Measurements from ENCODE around the gene IGSF22.

The IGSF22 gene

DNA sequence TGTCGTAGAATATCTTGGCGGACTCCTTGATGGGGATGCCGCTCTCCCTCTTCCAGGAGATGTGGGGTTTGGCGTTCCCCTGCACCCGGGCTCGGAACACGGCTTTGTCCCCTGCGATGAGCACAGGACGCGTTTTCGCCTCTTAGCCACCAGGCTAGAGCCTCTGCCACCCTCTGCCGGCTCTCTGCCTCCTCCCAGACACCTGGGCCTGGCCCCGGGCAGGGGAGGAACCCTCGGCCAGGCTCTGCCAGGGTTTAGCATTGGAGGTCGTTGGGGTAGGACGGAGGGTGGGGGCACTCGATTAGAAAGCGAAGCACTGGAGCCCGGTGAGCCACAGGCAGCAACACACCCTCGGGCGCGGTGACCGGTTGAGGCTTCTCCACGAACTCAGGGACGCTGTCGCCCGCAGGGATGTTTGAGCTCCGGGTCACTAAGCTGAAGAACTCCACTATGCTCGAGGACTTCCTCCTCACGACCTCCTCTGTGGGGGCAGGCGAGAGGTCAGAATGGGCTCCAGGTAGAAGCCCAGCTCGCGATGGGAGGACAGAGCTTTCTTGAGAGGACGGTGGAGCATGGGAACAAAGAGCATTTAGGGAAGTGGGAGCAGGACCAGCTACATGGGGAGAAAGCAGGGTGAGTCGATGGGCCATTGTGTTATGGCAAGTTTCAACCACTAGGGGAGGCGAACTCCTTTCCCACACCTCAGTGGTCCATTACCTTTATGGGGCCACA lies 4.3 kb downstream of the IGSF22 start:
- TF ChIP-seq CTCF (IDR thresholded peaks at IDR 0.05; ENCODE audit: low read depth, low read length) (peak; percentile 65), POLR2A (IDR thresholded peaks at IDR 0.05; ENCODE audit: extremely low read depth, insufficient read length) (no peak)
- H3K4me3 ChIP-seq (ENCODE audit: low read depth, low read length) = no peak overlapping the region
- DNase-seq (ENCODE audit: low read depth) = peak; percentile 60

GRCh38 chr11:18720808-18721560 lies 5.0 kb downstream of the IGSF22 start:
- TF ChIP-seq CTCF (IDR thresholded peaks at IDR 0.05; ENCODE audit: low read depth, low read length) (no peak), POLR2A (IDR thresholded peaks at IDR 0.05; ENCODE audit: extremely low read depth, insufficient read length) (no peak), MYC (IDR thresholded peaks at IDR 0.05; ENCODE audit: low read depth, low read length) (no peak)
- TF ChIP-seq, protein P1, sequence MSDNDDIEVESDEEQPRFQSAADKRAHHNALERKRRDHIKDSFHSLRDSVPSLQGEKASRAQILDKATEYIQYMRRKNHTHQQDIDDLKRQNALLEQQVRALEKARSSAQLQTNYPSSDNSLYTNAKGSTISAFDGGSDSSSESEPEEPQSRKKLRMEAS (IDR thresholded peaks at IDR 0.05; ENCODE audit: low read depth, low read length) = no peak
- DNase-seq (ENCODE audit: low read depth) = no peak

GRCh38 chr11:18720091-18720807 lies 5.7 kb downstream of the IGSF22 start:
- H3K4me3 ChIP-seq (ENCODE audit: low read depth, low read length) = no peak overlapping the region
- TF ChIP-seq MYC (IDR thresholded peaks at IDR 0.05; ENCODE audit: low read depth, low read length) (no peak), CTCF (IDR thresholded peaks at IDR 0.05; ENCODE audit: low read depth, low read length) (no peak), POLR2A (IDR thresholded peaks at IDR 0.05; ENCODE audit: extremely low read depth, insufficient read length) (no peak)
- TF ChIP-seq, protein P1 (IDR thresholded peaks at IDR 0.05; ENCODE audit: low read depth, low read length) = no peak
- DNase-seq (ENCODE audit: low read depth) = no peak

More at GRCh38 chr11:18720808-18721560, 5.0 kb downstream of the IGSF22 start:
- H3K4me3 ChIP-seq (ENCODE audit: low read depth, low read length) = no peak overlapping the region

GRCh38 chr11:18715476-18715875 lies 10.5 kb downstream of the IGSF22 start:
- H3K4me3 ChIP-seq (ENCODE audit: low read depth, low read length) = no peak overlapping the region
- no peak for DNase-seq (ENCODE audit: low read depth)
- TF ChIP-seq MYC (IDR thresholded peaks at IDR 0.05; ENCODE audit: low read depth, low read length) = no peak
- TF ChIP-seq CTCF (IDR thresholded peaks at IDR 0.05; ENCODE audit: low read depth, low read length) = no peak
- TF ChIP-seq, protein P1 (IDR thresholded peaks at IDR 0.05; ENCODE audit: low read depth, low read length) = no peak
- no peak for TF ChIP-seq POLR2A (IDR thresholded peaks at IDR 0.05; ENCODE audit: extremely low read depth, insufficient read length)

DNA sequence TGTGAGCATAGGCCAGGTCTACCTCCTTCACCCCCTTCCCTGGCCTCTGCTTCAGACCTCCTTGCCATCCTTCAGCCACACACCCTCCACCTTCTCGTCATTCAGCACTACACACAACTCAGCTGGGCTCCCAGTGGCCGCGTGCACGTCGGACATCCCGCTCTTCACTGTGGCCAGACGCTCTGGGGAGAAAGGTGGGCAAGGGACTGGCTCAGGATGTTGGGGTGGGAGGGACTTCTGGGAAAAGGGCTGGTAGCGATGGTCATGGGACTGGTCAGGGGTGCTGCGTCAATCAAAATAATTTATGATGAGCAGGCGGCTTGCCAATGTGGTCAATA lies 11.6 kb downstream of the IGSF22 start:
- H3K4me3 ChIP-seq (ENCODE audit: low read depth, low read length) = no peak overlapping the region
- DNase-seq (ENCODE audit: low read depth) = no peak
- TF ChIP-seq, protein P1 (IDR thresholded peaks at IDR 0.05; ENCODE audit: low read depth, low read length) = no peak
- no peak for TF ChIP-seq MYC (IDR thresholded peaks at IDR 0.05; ENCODE audit: low read depth, low read length)
- TF ChIP-seq POLR2A (IDR thresholded peaks at IDR 0.05; ENCODE audit: extremely low read depth, insufficient read length) = no peak
- no peak for TF ChIP-seq CTCF (IDR thresholded peaks at IDR 0.05; ENCODE audit: low read depth, low read length)
